Cardiac ventricle fibroblast (primary cell): Measurements from ENCODE around the gene MGAT5B. TPM values are rescaled to one million over a fixed set of nuclear protein-coding genes. Genes with fewer than 3 reads are reported as not detected.

Experiments
- total RNA-seq: library from RNA; depleted of rRNA; stranded (reverse); fragments of >200 nt; gene quantifications from 2 replicates; pipeline ENCODE4 v1.2.3, GENCODE V29; 2015

Gene MGAT5B, protein sequence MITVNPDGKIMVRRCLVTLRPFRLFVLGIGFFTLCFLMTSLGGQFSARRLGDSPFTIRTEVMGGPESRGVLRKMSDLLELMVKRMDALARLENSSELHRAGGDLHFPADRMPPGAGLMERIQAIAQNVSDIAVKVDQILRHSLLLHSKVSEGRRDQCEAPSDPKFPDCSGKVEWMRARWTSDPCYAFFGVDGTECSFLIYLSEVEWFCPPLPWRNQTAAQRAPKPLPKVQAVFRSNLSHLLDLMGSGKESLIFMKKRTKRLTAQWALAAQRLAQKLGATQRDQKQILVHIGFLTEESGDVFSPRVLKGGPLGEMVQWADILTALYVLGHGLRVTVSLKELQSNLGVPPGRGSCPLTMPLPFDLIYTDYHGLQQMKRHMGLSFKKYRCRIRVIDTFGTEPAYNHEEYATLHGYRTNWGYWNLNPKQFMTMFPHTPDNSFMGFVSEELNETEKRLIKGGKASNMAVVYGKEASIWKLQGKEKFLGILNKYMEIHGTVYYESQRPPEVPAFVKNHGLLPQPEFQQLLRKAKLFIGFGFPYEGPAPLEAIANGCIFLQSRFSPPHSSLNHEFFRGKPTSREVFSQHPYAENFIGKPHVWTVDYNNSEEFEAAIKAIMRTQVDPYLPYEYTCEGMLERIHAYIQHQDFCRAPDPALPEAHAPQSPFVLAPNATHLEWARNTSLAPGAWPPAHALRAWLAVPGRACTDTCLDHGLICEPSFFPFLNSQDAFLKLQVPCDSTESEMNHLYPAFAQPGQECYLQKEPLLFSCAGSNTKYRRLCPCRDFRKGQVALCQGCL
- total RNA-seq = 0.12 and 0.15 TPM in 2 replicates

DNA sequence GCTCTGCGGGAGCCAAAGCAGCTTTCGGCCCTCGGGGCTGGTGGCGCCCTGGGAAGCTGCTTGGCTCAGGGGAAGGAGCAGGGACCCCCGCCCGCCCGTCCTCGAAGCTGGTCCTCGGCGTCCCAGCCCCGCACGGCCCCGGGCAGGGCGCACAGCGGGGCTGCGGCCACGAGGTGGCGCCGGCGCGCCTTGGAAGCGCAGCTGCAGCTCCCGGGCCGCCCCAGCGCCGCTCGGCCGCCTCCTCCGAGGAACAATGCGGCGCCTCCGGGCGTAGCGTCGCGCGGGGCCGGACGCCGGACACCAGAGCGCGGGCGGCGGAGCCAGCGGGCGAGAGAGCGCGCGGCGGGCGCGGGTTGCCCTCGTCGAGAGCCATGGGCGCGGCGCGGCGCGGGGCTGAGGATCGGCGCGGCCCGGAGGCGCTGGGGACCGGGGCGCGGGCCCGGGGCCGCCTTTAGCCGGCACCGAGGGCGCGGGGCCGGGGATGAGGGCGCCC, at the start of gene MGAT5B:
Gene MGAT5B, plus strand, starts transcription at position 229 of the 493 bp plus-strand sequence. CDS start 626 bp downstream, outside the sequence.

Other genes starting within 250 kb of the MGAT5B start
- gene ST6GALNAC1, start 224.6 kb upstream of the MGAT5B start, total RNA-seq = not detected in 2 replicates
- 199 and 212 TPM in 2 replicates for gene MXRA7, start 157.4 kb upstream of the MGAT5B start, total RNA-seq
- gene JMJD6, start 141.8 kb upstream of the MGAT5B start, total RNA-seq = 14.2 and 14.9 TPM in 2 replicates
- 23.8 and 37.0 TPM in 2 replicates for gene METTL23, start 141.6 kb upstream of the MGAT5B start, total RNA-seq
- gene SRSF2, start 131.1 kb upstream of the MGAT5B start, total RNA-seq = 135 and 164 TPM in 2 replicates
- gene MFSD11, start 130.3 kb upstream of the MGAT5B start, total RNA-seq = 15.0 and 15.1 TPM in 2 replicates